Mesenteric fat pad (tissue), 1 donor: ENCODE data around the gene FKBP5. TPM values are rescaled to one million over a fixed set of nuclear protein-coding genes. Genes with fewer than 3 reads are reported as not detected.
"Not testable (repeated sequence)": the region's sequence is repeated elsewhere in the genome, so short reads cannot be mapped to it uniquely, and the experiment has no call there.

Experiments used
- DNase-seq: peaks from one replicate; pipeline ENCODE4 v3.0.0-alpha.2; 2020; ENCODE audit warnings: low spot score
- total RNA-seq: library from RNA; stranded (reverse); fragmentation: NEBNext Ultra II Directional; extraction: Animal tissue kit (Norgen Biotek cat#: 25700); gene quantifications from one replicate; pipeline ENCODE4 v1.2.1, GENCODE V29; 2021
- donor health status: DM: yes; HTN: yes; CAD: no.

Gene FKBP5
- total RNA-seq, 1 donor from 2014 or later: 212 TPM

DNA sequence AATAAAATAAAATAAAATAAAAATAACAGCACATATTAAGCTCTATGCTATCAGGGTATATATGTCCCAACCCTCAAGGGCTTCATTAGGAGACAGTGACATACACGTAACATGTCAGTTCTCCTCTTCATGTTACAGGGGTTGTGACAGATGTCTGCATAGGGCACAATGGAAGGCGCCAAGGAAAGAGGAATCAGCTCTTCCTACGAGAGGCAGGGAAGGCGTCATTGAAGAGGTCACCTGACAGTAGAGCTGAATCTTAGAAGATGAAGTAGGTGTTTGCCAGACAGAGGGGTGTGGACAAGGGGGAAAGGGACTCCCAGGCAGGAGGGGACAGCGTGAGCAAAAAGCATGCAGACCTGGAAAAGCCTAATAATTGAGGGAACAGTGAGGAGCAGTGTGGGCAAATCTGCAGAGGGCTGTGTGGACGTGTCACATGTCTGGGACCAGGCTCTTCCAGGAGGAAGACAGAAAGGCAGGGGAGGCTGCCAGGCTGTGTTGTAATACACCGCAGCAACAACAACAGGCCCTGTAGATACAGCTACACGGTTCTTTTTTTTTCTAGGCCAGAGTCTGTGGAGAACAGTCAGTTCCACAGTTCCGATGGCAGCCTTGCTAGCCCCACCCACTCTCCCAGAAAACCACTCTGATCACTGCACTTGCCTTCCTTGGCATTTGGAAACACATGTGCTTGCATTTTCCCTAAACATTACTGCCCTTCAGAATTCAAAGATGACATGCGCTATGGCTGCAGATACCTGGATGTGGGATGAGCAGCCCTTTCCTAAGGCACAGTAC lies 2.5 kb upstream of the FKBP5 start:
- peak; percentile 92 for DNase-seq

DNA sequence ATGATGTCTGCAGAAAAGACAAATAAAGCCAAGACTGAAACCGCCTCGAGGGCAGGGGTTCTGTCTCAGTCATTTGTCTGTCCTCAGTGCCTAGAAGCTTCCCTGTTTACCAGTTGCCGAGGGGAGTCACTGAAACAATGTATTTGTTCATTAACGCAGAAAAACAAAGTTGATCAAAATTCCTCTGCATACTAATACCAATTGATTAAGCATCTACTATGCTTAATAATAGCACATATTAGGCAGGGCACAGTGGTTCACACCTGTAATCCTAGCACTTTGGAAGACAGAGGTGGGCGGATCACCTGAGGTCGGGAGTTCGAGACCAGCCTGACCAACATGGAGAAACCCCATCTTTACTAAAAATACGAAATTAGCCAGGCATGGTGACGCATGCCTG lies 1.8 kb upstream of the FKBP5 start:
- no peak for DNase-seq

DNA sequence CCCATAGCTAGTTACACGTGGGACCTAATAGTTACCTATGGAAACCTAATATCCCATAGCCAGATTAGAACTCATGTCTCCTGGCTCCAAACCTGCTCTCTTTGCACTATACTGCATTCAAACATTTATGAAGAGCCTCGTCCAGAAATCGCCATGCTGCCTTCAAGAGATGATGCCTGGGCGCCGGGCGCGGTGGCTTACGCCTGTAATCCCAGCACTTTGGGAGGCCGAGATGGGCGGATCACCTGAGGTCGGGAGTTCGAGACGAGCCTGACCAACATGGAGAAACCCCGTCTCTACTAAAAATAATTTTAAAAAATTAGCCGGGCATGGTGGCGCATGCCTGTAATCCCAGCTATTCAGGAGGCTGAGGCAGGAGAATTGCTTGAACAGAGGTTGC lies 1.3 kb upstream of the FKBP5 start:
- DNase-seq: peak; percentile 43

DNA sequence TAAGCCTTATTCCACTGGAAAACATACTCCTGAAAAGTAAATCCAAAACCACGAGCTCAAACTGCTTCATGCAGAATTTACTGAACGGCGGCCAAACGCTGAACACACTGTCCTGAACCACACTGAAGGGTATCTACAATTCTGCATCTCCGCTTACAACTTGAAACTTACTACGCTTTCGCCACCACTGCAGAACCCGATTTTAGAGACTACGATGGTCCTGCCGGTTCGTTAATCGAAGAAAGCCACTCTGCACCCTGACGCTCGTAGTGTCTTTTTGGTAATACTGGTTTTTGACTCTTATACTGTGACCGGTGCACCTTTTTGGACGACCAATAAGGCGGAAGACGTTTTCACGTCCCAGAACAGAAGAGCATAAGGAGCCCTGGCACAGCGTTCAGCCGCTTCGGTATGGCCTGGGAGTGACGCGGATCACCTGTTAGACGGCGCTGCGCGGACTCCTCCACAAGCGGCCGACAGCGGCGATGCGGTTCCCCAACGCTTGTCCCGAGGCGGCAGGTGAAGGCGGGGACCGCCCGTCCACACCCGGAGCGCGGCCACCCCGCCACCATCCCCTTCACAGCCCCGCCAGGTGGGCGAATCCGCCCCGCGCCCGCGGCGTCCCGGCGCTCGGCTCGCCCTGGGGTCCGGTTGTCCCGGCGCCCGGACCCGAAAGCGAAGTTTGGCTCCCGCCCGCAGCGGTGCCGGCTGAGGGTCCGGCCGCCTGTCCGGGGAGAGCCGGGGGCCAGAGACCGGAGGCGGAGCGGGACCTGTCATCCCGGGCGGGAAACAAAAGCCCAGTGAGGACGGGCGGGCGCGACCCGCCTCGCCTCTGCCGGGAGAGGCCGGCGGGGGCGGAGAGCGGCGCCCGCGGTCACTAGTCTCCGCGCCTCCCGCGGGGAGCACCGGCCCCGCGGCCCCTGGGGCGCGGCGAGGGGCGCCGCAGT lies 784 bp downstream of the FKBP5 start:
- peak; percentile 90 for DNase-seq

DNA sequence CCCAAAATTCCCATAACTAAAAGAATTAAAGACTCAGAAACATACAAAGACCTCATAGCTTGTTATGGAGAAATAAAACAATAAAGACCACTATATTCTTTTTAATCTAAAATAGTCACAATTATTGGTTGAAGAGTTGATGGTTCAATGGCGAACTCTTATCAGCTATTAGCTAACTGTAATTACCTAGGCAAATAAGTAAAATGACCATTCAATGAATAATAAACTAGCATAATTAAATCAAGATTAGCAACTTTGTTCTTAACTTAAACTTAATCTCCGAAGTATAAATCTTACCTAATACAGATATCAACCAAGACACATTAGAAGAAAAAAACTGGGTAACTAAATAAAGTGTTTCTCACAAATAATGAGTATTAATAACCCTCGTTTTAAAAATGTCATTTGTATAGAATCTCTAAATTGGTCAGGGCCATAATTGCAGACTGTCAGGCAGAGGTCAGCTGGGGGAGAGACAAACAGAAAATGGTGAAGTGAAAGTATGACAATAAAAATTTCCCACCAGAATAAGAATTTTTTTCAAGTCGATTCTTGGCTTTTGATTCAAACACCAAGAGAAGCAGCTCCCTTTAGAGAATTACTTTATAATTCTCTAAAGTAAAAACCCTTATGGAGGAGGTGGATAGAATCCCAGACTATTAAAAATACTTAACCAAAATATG lies 1.7 kb downstream of the FKBP5 start:
- no peak for DNase-seq

DNA sequence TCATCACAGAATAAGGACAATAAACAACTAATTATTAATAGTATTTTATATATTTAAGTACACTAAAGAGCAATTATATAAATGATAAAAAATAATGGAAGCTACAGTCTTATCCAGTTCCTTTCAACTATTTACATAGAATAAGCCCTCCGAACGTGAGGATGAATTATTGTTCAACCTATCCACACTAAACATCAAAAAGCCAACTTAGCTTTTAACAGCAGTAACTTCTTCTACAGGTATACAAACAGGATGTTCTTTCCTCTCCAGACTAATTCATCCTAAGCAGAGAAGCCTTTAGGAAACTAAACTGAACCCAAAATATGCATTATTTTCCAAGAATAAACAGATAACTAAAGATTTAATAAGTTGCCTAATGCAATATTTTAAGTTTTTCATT lies 2.3 kb downstream of the FKBP5 start:
- DNase-seq: no peak

DNA sequence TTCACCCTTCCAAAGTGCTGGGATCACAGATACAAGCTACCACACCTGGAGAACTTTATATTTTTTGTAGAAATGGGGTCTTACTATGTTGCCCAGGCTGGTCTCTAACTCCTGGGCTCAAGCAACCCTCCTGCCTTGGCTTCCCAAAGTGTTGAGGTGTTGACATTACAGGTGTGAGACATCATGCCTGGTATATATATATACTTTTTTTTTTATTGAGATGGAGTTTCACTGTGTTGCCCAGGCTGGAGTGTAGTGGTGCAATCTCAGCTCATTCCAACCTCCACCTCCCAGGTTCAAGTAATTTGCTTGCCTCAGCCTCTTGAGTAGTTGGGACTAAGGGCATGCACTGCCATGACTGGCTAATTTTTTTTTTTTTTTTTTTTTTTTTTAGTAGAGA lies 5.4 kb downstream of the FKBP5 start:
- DNase-seq: no peak

DNA sequence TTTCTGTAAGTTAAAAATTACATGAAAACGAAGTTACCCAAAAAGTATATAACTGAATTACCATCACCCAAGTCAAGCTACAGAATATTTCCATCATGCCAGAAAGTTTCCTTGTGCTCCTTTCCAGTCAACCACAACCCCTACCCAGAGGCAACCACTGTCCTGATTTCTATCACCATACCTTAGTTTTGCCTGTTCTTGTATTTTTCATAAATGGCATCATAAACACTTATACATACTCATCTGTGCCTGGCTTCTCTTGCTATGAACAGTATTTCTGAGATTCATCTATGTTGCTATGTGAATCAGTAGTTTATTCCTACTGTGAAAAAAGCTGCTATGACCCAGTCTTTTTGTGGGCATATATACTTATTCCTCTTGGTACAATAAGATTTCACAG lies 7.4 kb downstream of the FKBP5 start:
- DNase-seq: no peak

DNA sequence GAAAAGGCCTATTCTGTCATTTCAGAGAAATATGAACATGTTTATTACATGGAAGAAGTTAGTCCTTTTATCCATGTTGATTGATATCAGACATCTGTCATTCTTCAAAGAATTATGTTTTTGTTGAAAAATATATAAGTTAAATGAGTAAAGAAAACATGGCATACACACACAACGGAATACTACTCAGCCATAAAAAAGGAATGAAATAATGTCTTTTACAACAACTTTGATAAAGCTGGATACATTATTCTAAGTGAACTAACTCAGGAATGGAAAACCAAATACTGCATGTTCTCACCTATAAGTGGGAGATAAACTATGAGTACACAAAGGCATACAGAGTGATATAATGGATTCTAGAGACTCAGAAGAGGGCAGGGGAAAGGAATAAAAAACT lies 9.3 kb downstream of the FKBP5 start:
- DNase-seq: no peak

DNA sequence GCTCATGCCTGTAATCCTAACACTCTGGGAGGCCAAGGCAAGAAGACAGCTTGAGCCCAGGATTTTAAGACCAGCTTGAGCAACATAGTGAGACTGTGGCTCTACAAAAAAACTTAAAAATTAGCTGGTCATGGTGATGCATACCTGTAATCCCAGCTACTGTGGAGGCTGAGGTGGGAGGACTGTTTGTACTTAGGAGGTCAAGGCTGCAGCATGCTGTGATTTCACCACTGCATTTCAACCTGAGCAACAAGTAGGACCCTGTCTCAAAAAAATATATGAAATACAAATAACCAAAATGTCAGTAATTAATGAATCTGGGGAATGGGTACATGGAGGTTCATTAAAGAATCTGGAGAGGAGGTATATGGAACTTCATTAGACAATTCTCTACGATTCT lies 9.9 kb downstream of the FKBP5 start:
- no peak for DNase-seq

DNA sequence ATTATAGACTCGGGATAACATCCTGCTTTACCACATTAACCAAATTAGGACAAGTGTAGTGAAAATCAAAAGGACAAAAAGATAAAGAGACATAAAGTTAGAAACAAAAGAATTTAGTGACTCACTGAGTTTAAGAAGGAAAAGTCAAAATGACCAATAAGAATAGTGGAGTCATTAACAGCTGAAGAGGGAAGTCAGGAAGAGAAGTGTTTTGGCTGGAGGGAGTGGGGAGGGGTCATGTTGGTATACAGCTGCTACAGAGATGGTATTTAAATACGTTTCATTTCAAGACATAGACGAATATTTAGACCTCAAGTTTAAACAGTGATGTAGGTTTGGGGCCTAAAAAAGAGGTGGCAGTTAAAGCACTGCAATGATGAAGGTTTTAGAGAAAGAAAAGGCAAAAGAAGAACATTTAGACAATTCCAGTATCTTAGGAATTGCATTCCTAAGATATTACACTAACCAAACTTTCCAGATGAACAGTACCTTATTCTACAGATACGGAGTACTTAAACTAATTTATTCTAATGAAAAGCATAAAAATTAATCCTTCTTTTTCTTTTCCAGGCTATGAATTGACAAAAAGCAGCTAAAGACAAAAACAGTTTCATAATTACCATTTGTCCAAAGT lies 10.6 kb downstream of the FKBP5 start:
- DNase-seq: no peak

DNA sequence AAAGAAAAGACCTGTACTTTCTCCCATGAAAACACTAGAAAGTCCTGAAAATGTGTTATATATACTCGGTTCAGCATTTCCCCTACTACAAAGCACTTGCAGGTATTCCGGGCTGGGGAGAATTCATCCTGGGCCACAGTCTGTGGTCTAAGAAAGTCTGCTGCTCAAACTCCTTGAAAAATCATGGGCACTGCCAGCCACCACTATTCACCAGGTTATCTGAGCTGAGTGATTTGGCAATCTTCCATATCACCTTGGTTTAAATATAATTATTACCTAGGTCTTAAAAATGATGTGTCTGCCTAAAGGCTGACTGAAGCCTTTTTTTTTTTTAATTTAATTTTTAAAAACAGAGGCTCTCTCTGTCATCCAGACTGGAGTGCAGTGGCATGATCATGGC lies 11.3 kb downstream of the FKBP5 start:
- no peak for DNase-seq

DNA sequence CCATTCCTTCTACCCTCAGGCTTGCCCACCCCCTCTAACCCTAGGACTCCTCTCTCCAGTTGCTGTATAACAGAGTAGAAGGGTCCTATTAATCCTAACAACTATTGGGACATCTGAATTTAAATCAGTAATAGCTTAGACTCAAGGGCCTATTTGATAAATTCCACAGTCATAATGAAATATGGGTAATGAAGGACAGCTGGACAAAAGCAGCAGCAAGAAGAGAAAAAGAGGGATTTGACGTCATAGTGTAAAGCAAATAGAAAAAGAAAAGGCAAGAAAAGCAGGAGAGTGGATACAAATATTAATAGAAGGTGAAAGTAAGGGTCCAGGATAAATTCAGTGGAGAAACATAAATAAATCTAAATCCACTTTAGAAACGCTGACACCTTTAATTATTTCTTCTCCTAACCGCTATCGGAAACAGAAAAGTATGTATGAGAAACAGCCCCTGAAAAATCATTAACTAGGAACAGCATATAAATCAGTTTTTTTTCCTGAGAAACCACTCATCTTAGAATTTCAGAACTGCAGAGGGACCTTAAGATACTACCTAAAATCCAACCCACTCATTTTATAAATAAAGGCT lies 12.8 kb downstream of the FKBP5 start:
- DNase-seq: no peak

DNA sequence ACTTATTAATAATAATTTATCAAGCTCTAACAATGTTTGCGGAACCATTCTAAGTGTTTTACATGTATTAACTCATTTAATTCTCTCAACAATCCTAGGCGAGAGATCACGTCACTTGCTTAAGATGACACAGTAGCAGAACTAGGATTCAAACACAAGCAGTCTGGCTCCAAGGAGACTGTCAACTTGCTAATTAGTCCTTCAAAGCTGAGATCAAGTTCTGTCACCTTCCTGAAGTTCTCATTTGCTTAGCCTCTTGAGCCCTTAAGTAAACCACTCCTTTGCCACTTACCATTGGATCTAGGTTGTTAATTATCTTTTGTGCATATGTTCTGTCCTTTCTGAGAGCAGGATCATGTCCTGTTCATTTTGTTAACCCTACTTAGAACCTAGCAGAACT lies 14.1 kb downstream of the FKBP5 start:
- no peak for DNase-seq

DNA sequence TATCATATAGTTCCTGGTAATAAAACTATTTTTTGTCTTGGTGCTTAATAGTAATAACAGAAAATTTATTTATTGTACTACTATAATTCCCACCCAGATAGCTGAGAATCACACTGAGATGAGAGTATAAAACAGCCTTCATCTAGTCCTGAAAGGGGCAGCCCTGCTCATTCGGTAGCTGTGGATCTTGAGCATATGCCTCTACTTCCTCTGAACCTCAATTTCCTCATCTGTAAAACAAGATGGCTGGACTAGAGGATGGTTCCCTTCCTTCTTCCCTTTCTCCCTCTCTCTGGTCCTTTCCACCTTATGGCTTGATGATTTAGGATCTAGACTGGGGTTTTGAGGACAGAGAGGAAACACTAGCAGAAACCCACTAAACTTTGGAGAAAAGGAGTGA lies 15.0 kb downstream of the FKBP5 start:
- DNase-seq: no peak

DNA sequence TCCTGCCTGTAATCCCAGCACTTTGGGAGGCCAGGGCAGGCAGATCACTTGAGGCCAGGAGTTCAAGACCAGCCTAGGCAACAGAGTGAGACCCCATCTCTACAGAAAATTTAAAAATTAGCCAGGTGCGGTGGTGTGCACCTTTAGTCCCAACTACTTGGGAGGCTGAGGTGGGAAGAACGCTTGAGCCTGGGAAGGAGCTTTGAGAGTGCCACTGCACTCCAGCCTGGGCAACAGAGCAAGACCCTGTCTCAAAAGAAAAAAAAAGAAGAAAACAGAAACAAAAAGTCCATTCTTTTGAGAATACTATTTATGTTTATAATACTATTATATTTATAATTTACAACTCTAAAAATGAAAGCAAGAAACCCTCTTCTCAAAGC lies 15.4 kb downstream of the FKBP5 start:
- not testable (repeated sequence) for DNase-seq

DNA sequence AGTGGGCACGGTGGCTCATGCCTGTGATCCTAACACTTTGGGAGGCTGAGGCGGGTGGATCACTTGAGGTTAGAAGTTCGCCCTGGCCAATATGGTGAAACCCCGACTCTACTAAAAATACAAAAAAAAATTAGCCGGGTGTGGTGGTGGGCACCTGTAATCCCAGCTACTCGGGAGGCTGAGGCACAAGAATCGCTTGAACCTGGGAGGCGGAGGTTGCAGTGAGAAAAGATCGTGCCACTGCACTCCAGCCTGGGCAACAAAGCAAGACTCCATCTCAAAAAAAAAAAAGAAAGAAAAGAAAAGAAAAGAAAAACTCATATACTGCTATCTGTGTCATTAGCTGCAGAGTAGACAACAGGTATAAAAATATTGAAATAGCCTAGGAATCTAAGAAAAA lies 18.3 kb downstream of the FKBP5 start:
- DNase-seq: not testable (repeated sequence)

DNA sequence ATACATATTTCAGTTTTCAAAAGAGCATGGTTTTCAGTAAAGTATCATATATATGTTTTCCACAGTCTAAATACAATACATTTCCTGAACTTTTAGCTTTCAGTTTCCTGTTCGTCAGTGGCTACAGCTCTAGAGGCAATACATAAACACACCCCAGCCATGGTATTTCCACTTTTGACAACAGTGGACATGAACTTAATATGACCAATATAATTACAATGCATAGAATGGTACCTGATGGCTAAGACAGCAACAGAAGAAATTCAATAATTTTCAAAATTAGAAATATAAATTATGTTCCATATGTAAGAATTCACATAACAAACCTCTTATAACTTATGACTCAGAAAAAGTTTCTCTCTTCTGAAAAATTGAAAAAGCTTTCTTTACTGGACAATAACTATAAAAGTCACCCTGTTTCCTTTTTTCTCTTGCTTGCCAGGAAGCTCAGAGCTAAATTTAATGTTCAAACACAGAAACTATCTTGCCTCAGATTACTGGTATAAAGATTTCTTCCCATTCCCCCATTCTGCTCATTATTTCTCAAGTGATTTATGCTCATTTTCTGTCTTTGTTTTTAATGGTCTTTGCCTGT lies 19.2 kb downstream of the FKBP5 start:
- DNase-seq: no peak

DNA sequence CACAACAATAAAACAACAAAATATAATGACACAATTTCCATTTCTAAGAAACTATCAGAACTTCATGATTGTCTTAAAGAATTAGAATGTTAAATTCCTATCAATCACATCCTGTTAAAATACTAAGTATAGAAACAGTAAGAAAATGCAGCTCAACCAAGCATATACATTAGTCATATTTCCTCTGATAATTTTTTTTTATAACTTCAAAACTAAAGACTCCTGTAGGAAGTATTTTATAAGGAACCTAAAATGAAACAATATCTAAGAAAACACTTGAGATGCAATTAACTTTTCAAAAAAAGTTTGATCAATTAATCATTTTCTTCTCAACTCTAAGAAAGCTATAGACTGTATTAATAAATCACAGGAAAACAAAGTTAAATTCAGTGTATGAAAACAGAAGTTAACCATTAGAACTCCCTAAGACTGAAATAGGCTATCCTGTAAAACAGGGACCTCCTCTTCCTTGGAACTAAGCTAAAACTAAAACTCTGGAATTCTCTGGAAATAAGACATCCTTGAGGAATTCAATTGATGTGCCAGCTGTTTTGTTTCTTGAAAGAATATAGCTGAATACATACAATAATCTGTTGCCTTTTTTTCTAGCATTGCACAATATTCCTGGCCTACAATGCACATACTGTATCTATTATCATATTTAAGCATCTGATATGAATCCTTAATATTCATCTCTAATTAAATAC lies 19.8 kb downstream of the FKBP5 start:
- no peak for DNase-seq

DNA sequence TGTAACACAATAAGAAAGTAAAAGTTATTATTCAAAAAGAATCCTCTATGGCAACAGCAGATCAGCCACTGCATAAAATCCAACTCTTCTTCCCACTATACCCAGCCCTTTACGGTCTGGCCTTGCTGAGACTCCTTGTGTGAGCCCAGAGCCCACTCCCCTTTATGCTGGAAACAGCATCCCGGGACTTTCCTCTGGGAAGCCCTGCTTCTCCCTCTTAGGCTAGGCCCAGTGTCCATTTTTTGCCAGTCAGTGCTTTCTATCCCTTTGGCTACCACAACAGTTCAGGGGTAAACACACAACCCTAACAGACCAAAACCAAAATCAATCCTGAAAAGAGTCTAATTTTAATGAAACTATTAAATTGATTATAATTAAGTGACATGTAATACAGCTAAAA lies 20.6 kb downstream of the FKBP5 start:
- DNase-seq: no peak
